Vagina (tissue), 2 donors: ENCODE results near the gene UQCC2. TPM values are rescaled to one million over a fixed set of nuclear protein-coding genes. Genes with fewer than 3 reads are reported as not detected.

Source experiments
- DNase-seq, 2 donors: peaks; one replicate each; pipeline ENCODE4 v3.0.0-alpha.2; 2017; ENCODE audit errors: extremely low spot score in 2 of 2
- H3K27ac ChIP-seq: fragments of 200-600 bp; sonication (generic); one replicate; pipeline ENCODE4 v1.5.1; 2019
- H3K27me3 ChIP-seq: fragments of 200-600 bp; sonication (generic); one replicate; pipeline ENCODE4 v1.5.1; 2019
- H3K36me3 ChIP-seq, 2 donors: fragments of 200-600 bp; sonication (generic); one replicate each; pipeline ENCODE4 v1.5.1; 2017 to 2019
- H3K4me1 ChIP-seq: fragments of 200-600 bp; sonication (generic); one replicate; pipeline ENCODE4 v1.5.1; 2019
- H3K4me3 ChIP-seq, 2 donors: fragments of 200-600 bp; sonication (generic); 1 replicate in 1 of 2; 2 replicates in 1 of 2; pipeline ENCODE4 v1.5.1; 2016 to 2019
- H3K9me3 ChIP-seq: fragments of 200-600 bp; sonication (generic); one replicate; pipeline ENCODE4 v1.5.1; 2019
- POLR2A ChIP-seq, 2 donors: fragments of 450-650 bp; IDR thresholded peaks; one replicate each; pipeline ENCODE4 v1.6.1; 2017; ENCODE audit warnings: antibody characterized with exemption in 2 of 2, mild to moderate bottlenecking in 2 of 2, moderate library complexity in 2 of 2
- POLR2AphosphoS5 ChIP-seq, 2 donors: sonication (generic); formaldehyde crosslinking; IDR thresholded peaks; one replicate each; pipeline ENCODE4 v1.9.0; 2017; ENCODE audit warnings: antibody characterized with exemption in 2 of 2, mild to moderate bottlenecking in 2 of 2, low read depth in 1 of 2; ENCODE audit not compliant: insufficient read depth in 1 of 2
- intact Hi-C: fragments of 100-400 bp; cut with DNase I; formaldehyde crosslinking; loops from one replicate; pipeline ENCODE4 v1.15.1; 2023
- total RNA-seq: library from RNA; depleted of rRNA; stranded (reverse); fragments of >200 nt; gene quantifications from one replicate; pipeline ENCODE4 v1.2.3, GENCODE V29; 2016
- TF ChIP-seq, protein P1 (sequence below), 3 experiments: fragments of 450-650 bp in 2 of 3; fragments of 200-600 bp in 1 of 3; sonication (generic) in 1 of 3; IDR thresholded peaks; one replicate each; pipeline ENCODE4 v1.5.1; 2017 to 2019; ENCODE audit warnings: antibody characterized with exemption in 3 of 3, mild to moderate bottlenecking in 2 of 3, moderate library complexity in 2 of 3

UQCC2 gene
- total RNA-seq, 1 donor from 2014 or later: 16.2 TPM

DNA sequence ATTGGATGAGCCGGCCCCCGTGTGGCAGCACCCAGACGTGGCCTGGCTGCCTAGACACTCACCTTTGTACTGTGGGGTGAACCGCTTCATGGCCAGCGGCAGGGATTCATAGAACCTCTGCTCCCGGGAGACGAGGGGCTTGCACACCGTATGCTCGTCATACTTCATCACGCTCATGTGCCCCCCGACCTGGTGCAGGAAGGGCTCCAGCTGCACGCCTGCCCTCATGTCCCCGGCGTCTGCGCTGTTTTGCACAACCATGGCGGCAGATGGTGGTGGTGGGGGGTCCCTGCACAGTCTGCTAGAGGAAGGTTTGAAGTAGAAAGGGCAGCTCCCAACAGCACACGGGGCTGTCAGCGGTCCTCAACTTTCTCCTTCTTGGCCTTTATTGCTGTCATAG is 23.7 kb upstream of the UQCC2 start:
- intact Hi-C loops: no loop called here
- no peak for DNase-seq
- Histone ChIP-seq H3K27ac (no peak overlapping the region), H3K4me3 (no peak overlapping the region), H3K27me3 (no peaks in the 10 kb centered on the region), H3K4me1 (peaks cover 5% of the 10 kb centered on the region), H3K9me3 (no peaks in the 10 kb centered on the region), H3K36me3 (no peaks in the 10 kb centered on the region)
- TF ChIP-seq POLR2A (IDR thresholded peaks at IDR 0.05): no peak
- TF ChIP-seq, protein P1, sequence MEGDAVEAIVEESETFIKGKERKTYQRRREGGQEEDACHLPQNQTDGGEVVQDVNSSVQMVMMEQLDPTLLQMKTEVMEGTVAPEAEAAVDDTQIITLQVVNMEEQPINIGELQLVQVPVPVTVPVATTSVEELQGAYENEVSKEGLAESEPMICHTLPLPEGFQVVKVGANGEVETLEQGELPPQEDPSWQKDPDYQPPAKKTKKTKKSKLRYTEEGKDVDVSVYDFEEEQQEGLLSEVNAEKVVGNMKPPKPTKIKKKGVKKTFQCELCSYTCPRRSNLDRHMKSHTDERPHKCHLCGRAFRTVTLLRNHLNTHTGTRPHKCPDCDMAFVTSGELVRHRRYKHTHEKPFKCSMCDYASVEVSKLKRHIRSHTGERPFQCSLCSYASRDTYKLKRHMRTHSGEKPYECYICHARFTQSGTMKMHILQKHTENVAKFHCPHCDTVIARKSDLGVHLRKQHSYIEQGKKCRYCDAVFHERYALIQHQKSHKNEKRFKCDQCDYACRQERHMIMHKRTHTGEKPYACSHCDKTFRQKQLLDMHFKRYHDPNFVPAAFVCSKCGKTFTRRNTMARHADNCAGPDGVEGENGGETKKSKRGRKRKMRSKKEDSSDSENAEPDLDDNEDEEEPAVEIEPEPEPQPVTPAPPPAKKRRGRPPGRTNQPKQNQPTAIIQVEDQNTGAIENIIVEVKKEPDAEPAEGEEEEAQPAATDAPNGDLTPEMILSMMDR (IDR thresholded peaks at IDR 0.05): no peak
- no peak for TF ChIP-seq POLR2AphosphoS5 (IDR thresholded peaks at IDR 0.05; ENCODE audit: insufficient read depth in 1 of 2, low read depth in 1 of 2)

DNA sequence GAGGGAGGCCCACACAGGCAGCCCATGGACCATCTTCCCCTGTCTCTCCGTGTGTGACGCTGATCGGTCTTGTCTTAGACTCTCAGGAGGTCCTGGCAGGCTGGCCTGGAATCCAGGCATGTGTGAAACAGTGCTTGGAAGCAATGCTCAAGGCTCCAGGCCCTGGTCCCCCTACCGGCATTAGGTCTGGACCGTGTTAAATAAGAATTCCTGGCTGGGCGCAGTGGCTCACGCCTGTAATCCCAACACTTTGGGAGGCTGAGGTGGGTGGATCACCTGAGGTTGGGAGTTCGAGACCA is 22.2 kb upstream of the UQCC2 start:
- intact Hi-C loops: no loop called here
- TF ChIP-seq POLR2A (IDR thresholded peaks at IDR 0.05) (no peak), POLR2AphosphoS5 (IDR thresholded peaks at IDR 0.05; ENCODE audit: insufficient read depth in 1 of 2, low read depth in 1 of 2) (no peak)
- TF ChIP-seq, protein P1 (IDR thresholded peaks at IDR 0.05): no peak
- H3K9me3 ChIP-seq: no peaks in the 10 kb centered on the region
- no peaks in the 10 kb centered on the region for H3K27me3 ChIP-seq
- no peak for DNase-seq
- no peak overlapping the region for H3K4me3 ChIP-seq
- no peaks in the 10 kb centered on the region for H3K36me3 ChIP-seq
- no peak overlapping the region for H3K27ac ChIP-seq
- no peaks in the 10 kb centered on the region for H3K4me1 ChIP-seq

DNA sequence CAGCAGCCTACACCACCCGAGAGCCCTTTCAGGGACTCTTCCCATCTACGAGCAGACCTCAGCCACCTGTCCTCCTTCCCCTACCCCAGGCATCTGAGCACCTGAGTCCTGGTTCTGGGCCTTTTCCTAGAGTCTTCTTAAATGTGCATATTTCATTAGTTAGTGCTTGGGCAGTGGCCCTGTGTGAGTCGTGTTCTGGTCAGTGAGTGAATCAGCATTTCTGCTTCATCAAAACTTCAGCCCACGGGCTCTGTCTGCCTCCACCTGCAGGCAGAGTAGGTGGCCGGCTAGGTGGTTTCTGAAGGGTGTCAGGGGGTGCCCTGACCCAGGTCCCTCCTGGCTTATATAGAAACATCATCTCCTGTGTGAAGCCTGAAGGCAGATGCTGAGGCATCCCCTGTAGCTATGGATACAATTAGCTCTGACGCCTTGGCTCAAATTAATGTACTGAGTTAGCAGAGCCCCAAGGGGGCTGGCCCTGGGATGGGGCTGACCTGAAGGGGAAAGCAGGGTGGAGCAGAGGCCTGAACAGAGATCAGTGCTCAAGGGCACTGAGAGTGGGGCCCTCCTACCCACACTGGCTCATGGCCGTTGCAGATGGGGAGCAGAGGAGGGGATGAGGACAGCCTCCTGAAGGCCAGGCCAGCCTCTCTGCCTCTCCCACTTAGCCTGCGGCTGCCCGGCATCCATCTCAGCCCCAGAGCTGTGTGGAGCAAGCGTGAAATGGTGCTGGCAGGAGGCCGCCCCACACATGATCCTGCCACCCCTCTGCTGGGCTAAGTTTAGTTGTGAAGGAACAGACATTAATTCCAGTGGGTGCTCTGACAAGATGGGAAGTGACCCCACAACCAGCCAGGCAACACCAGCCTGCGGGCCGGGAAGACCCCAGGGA is 21.6 kb upstream of the UQCC2 start:
- Histone ChIP-seq H3K4me3 (no peak overlapping the region), H3K27ac (no peak overlapping the region), H3K36me3 (no peaks in the 10 kb centered on the region), H3K9me3 (no peaks in the 10 kb centered on the region), H3K4me1 (no peaks in the 10 kb centered on the region), H3K27me3 (no peaks in the 10 kb centered on the region)
- no peak for DNase-seq
- TF ChIP-seq, protein P1 (IDR thresholded peaks at IDR 0.05): no peak
- no peak for TF ChIP-seq POLR2AphosphoS5 (IDR thresholded peaks at IDR 0.05; ENCODE audit: insufficient read depth in 1 of 2, low read depth in 1 of 2)
- TF ChIP-seq POLR2A (IDR thresholded peaks at IDR 0.05): no peak
- intact Hi-C loops: no loop called here

DNA sequence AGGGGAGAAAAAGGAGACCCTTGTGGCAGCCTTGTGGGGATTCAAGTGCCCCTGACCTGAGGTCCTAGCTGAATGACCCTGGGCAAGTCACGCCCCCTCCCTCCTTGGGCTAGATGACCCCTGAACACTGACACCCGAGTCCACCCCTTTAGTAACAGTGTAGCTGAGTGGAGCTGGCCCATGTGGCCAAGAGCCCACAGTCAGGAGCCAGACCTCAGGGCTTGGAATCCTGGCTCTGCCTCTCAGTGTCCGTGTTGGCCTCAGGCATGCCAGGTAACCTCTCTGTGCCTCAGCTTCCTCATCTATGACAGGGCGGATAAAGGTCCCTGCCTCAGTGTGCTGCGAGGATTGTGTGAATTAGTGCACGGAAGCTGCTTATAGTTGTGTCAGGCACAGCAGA is 20.9 kb upstream of the UQCC2 start:
- intact Hi-C loops: no loop called here
- Histone ChIP-seq H3K27ac (no peak overlapping the region), H3K4me3 (no peak overlapping the region), H3K27me3 (no peaks in the 10 kb centered on the region), H3K36me3 (no peaks in the 10 kb centered on the region), H3K4me1 (no peaks in the 10 kb centered on the region), H3K9me3 (no peaks in the 10 kb centered on the region)
- no peak for TF ChIP-seq POLR2AphosphoS5 (IDR thresholded peaks at IDR 0.05; ENCODE audit: insufficient read depth in 1 of 2, low read depth in 1 of 2)
- TF ChIP-seq, protein P1 (IDR thresholded peaks at IDR 0.05): no peak
- no peak for TF ChIP-seq POLR2A (IDR thresholded peaks at IDR 0.05)
- DNase-seq: no peak

DNA sequence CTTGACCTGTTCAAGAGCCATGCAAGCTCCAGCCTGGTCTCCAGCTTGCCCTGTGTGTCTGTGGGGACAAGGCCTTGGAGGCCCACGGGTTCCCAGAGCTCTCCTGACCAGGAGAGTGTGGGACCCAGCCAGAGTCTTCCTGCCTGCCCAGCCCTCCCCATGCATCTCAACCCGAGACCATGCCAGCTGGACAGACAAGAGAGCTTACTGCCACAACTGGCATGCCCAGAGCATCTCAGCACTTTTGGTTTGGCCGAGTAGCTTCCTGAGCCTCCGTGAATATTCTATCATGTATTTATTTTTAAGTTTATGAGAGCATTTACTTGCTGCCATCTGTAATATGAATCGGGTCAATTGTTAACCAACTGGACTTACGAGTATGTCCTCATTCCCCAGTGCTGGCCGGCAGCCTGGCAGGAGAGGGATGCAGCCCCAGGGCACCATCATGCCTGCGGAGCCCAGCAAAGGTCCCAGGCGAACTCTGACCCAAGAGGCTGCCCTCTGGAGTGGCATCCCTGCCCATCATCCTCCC is 20.3 kb upstream of the UQCC2 start:
- Histone ChIP-seq H3K4me1 (no peaks in the 10 kb centered on the region), H3K27ac (no peak overlapping the region), H3K36me3 (no peaks in the 10 kb centered on the region), H3K27me3 (no peaks in the 10 kb centered on the region), H3K9me3 (no peaks in the 10 kb centered on the region), H3K4me3 (no peak overlapping the region)
- DNase-seq: no peak
- intact Hi-C loops: no loop called here
- TF ChIP-seq POLR2A (IDR thresholded peaks at IDR 0.05) (no peak), POLR2AphosphoS5 (IDR thresholded peaks at IDR 0.05; ENCODE audit: insufficient read depth in 1 of 2, low read depth in 1 of 2) (no peak)
- TF ChIP-seq, protein P1 (IDR thresholded peaks at IDR 0.05): no peak
